SU-DHL-6 (cell line): Measurements from ENCODE around the gene THUMPD3.

Source experiments
- H2AFZ ChIP-seq: fragments of 200-600 bp; sonication (generic); 2 replicates; pipeline ENCODE4 v1.6.1; 2014; ENCODE audit warnings: low read depth, mild to moderate bottlenecking, moderate library complexity, mixed read lengths, antibody characterized with exemption, low read length; ENCODE audit not compliant: severe bottlenecking
- H3F3A ChIP-seq: fragments of 200-600 bp; shearing (Covaris generic); 2 replicates; pipeline ENCODE4 v1.6.0; 2016; ENCODE audit warnings: antibody characterized with exemption, mild to moderate bottlenecking; ENCODE audit not compliant: insufficient read depth
- H3K27ac ChIP-seq: fragments of 200-600 bp; sonication (generic); 2 replicates; pipeline ENCODE4 v1.5.1; 2016; ENCODE audit warnings: low read depth, mild to moderate bottlenecking, low read length, moderate library complexity, mixed read lengths
- H3K27me3 ChIP-seq: fragments of 200-600 bp; sonication (generic), shearing (Covaris generic); 2 replicates; pipeline ENCODE4 v1.6.0; 2014; ENCODE audit warnings: mild to moderate bottlenecking, low read length
- H3K36me3 ChIP-seq: fragments of 200-600 bp; sonication (generic); 2 replicates; pipeline ENCODE4 v1.6.1; 2014; ENCODE audit warnings: mild to moderate bottlenecking, low read length, mixed read lengths
- H3K4me2 ChIP-seq: fragments of 300-600, 200-600 bp; shearing (Covaris generic), sonication (generic); 2 replicates; pipeline ENCODE4 v1.6.0; 2014; ENCODE audit warnings: low read length, low read depth, mild to moderate bottlenecking; ENCODE audit not compliant: poor library complexity, severe bottlenecking
- H3K4me3 ChIP-seq: fragments of 200-600 bp; sonication (generic); 2 replicates; pipeline ENCODE4 v1.5.1; 2014; ENCODE audit warnings: antibody characterized with exemption, low read length, mild to moderate bottlenecking, mixed read lengths; ENCODE audit not compliant: insufficient read depth, poor library complexity, severe bottlenecking
- H3K79me2 ChIP-seq: fragments of 200-600 bp; sonication (generic); 2 replicates; pipeline ENCODE4 v1.6.1; 2014; ENCODE audit warnings: mild to moderate bottlenecking, low read length, moderate library complexity; ENCODE audit not compliant: insufficient read depth
- H3K9ac ChIP-seq: fragments of 200-600 bp; sonication (generic); 2 replicates; pipeline ENCODE4 v1.7.0; 2014; ENCODE audit warnings: mild to moderate bottlenecking, low read length
- H3K9me2 ChIP-seq: fragments of 200-600 bp; sonication (generic); replicated peaks from 2 replicates; pipeline ENCODE4 v1.6.1; 2014; ENCODE audit warnings: low read length; ENCODE audit not compliant: insufficient read depth
- H3K9me3 ChIP-seq: fragments of 200-600 bp; sonication (generic); 2 replicates; pipeline ENCODE4 v1.6.1; 2014; ENCODE audit warnings: low read length, mixed read lengths; ENCODE audit not compliant: insufficient read depth
- H4K20me1 ChIP-seq: fragments of 200-600 bp; sonication (generic); 2 replicates; pipeline ENCODE4 v1.6.1; 2014; ENCODE audit warnings: low read depth, mild to moderate bottlenecking, antibody characterized with exemption, low read length, moderate library complexity, mixed read lengths
- CTCF ChIP-seq: fragments of 200-600 bp; sonication (generic); IDR thresholded peaks from one replicate; pipeline ENCODE4 v1.5.1; 2017; ENCODE audit warnings: antibody characterized with exemption, mild to moderate bottlenecking, low read length, moderate library complexity; ENCODE audit not compliant: insufficient read depth, poor library complexity, severe bottlenecking
- EZH2phosphoT487 ChIP-seq: fragments of 200-600 bp; sonication (generic), shearing (Covaris generic); conservative IDR thresholded peaks from 2 replicates; pipeline ENCODE4 v1.6.1; 2018; ENCODE audit warnings: mild to moderate bottlenecking, antibody characterized with exemption, low read length, moderate library complexity, mixed read lengths

Gene THUMPD3

GRCh38 chr3:9406856-9407626 lies 44.2 kb downstream of the THUMPD3 start:
- Histone ChIP-seq H3K27me3 (no peaks in the 10 kb centered on the region), H3K4me2 (peak overlapping the region; percentile 89), H3K9me2 (no peaks in the 10 kb centered on the region), H3K79me2 (peaks cover 100% of the 10 kb centered on the region), H3K36me3 (peaks cover 4% of the 10 kb centered on the region; the same call in 1 of the 2 replicates), H3K9me3 (no peaks in the 10 kb centered on the region), H3K4me3 (no peak overlapping the region), H3K27ac (no peak overlapping the region), H3K9ac (no peak overlapping the region), H4K20me1 (peaks cover 82% of the 10 kb centered on the region), H2AFZ (no peak overlapping the region), H3F3A (peaks cover 10% of the 10 kb centered on the region)
- TF ChIP-seq CTCF (no peak), EZH2phosphoT487 (no peak)

- Histone ChIP-seq H3K9ac (no peak overlapping the region), H3K4me2 (peak overlapping the region; percentile 9), H3K79me2 (peaks cover 100% of the 10 kb centered on the region), H3K9me2 (no peaks in the 10 kb centered on the region), H4K20me1 (peaks cover 82% of the 10 kb centered on the region), H3K27me3 (no peaks in the 10 kb centered on the region), H3F3A (peaks cover 10% of the 10 kb centered on the region), H3K36me3 (peaks cover 4% of the 10 kb centered on the region; the same call in 1 of the 2 replicates), H3K4me3 (no peak overlapping the region), H3K27ac (no peak overlapping the region), H2AFZ (no peak overlapping the region), H3K9me3 (no peaks in the 10 kb centered on the region)
- TF ChIP-seq CTCF (no peak), EZH2phosphoT487 (no peak)
Measured at GRCh38 chr3:9408061-9408460, 45.2 kb downstream of the THUMPD3 start.

GRCh38 chr3:9408546-9408945 lies 45.7 kb downstream of the THUMPD3 start:
- TF ChIP-seq CTCF (no peak), EZH2phosphoT487 (no peak)
- Histone ChIP-seq H3K36me3 (peaks cover 4% of the 10 kb centered on the region; the same call in 1 of the 2 replicates), H3K9me2 (no peaks in the 10 kb centered on the region), H3K27me3 (no peaks in the 10 kb centered on the region), H3K79me2 (peaks cover 100% of the 10 kb centered on the region), H3K4me3 (no peak overlapping the region), H3K4me2 (peak overlapping the region; percentile 9), H3F3A (peaks cover 10% of the 10 kb centered on the region), H4K20me1 (peaks cover 81% of the 10 kb centered on the region), H2AFZ (no peak overlapping the region), H3K9me3 (no peaks in the 10 kb centered on the region), H3K9ac (no peak overlapping the region), H3K27ac (no peak overlapping the region)
